ACC112 (cell line): ENCODE data around the gene ADAMTSL1.

Experiments
- H2AFZ ChIP-seq: fragments of 200-600 bp; sonication (generic); one replicate; pipeline ENCODE4 v1.6.0; 2017; ENCODE audit warnings: antibody characterized with exemption, low read length; ENCODE audit not compliant: unreplicated experiment
- H3K27ac ChIP-seq: fragments of 200-600 bp; sonication (generic); 2 replicates; pipeline ENCODE4 v1.5.1; 2014; ENCODE audit warnings: low read depth, mild to moderate bottlenecking, antibody characterized with exemption, low read length, moderate library complexity
- H3K27me3 ChIP-seq: fragments of 200-600 bp; sonication (generic); 2 replicates; pipeline ENCODE4 v1.6.1; 2014; ENCODE audit warnings: mild to moderate bottlenecking, antibody characterized with exemption, low read length, moderate library complexity, mixed read lengths; ENCODE audit not compliant: insufficient read depth
- H3K36me3 ChIP-seq: fragments of 200-600 bp; sonication (generic); 2 replicates; pipeline ENCODE4 v1.6.1; 2016; ENCODE audit warnings: mild to moderate bottlenecking, antibody characterized with exemption, low read length, moderate library complexity, mixed read lengths; ENCODE audit not compliant: insufficient read depth
- H3K4me1 ChIP-seq: fragments of 200-600 bp; sonication (generic); one replicate; pipeline ENCODE4 v1.6.1; 2016; ENCODE audit warnings: low read length, mixed read lengths; ENCODE audit not compliant: insufficient read depth, unreplicated experiment, control insufficient read depth
- H3K4me3 ChIP-seq: fragments of 200-600 bp; sonication (generic); 2 replicates; pipeline ENCODE4 v1.5.1; 2014; ENCODE audit warnings: mild to moderate bottlenecking, low read depth, low read length
- H3K79me2 ChIP-seq: fragments of 200-600 bp; sonication (generic); one replicate; pipeline ENCODE4 v1.6.0; 2016; ENCODE audit warnings: low read length; ENCODE audit not compliant: control insufficient read depth, unreplicated experiment, insufficient read depth

The ADAMTSL1 gene

GRCh38 chr9:18605766-18606180 lies 131.8 kb downstream of the ADAMTSL1 start:
- H3K4me1 ChIP-seq = peaks cover 28% of the 10 kb centered on the region
- H3K27ac ChIP-seq = peak overlapping the region; percentile 16; the same call in 1 of the 2 replicates
- H3K36me3 ChIP-seq = peaks cover 16% of the 10 kb centered on the region
- no peaks in the 10 kb centered on the region for H3K27me3 ChIP-seq
- H2AFZ ChIP-seq = peak overlapping the region; percentile 56
- H3K79me2 ChIP-seq = peaks cover 5% of the 10 kb centered on the region
- peak overlapping the region; percentile 26; the same call in 1 of the 2 replicates for H3K4me3 ChIP-seq

GRCh38 chr9:18606281-18606680 lies 132.3 kb downstream of the ADAMTSL1 start:
- peaks cover 5% of the 10 kb centered on the region for H3K79me2 ChIP-seq
- H3K4me1 ChIP-seq = peaks cover 23% of the 10 kb centered on the region
- H3K4me3 ChIP-seq = peak overlapping the region; percentile 26; the same call in 1 of the 2 replicates
- H3K36me3 ChIP-seq = peaks cover 16% of the 10 kb centered on the region
- H3K27ac ChIP-seq = peak overlapping the region; percentile 16; the same call in 1 of the 2 replicates
- H2AFZ ChIP-seq = peak overlapping the region; percentile 56
- H3K27me3 ChIP-seq = no peaks in the 10 kb centered on the region

GRCh38 chr9:18606846-18607245 lies 132.9 kb downstream of the ADAMTSL1 start:
- no peak overlapping the region for H2AFZ ChIP-seq
- no peak overlapping the region for H3K27ac ChIP-seq
- H3K4me3 ChIP-seq = peak overlapping the region; percentile 24; the same call in 1 of the 2 replicates
- peaks cover 21% of the 10 kb centered on the region for H3K4me1 ChIP-seq
- no peaks in the 10 kb centered on the region for H3K27me3 ChIP-seq
- peaks cover 21% of the 10 kb centered on the region for H3K36me3 ChIP-seq
- H3K79me2 ChIP-seq = peaks cover 5% of the 10 kb centered on the region

GRCh38 chr9:18608371-18608770 lies 134.4 kb downstream of the ADAMTSL1 start:
- Histone ChIP-seq H3K27me3 (no peaks in the 10 kb centered on the region), H3K36me3 (peaks cover 14% of the 10 kb centered on the region), H2AFZ (no peak overlapping the region), H3K4me3 (no peak overlapping the region), H3K79me2 (peaks cover 5% of the 10 kb centered on the region), H3K27ac (no peak overlapping the region), H3K4me1 (peaks cover 21% of the 10 kb centered on the region)

- peaks cover 9% of the 10 kb centered on the region; the same call in 1 of the 2 replicates for H3K36me3 ChIP-seq
- peaks cover 5% of the 10 kb centered on the region for H3K79me2 ChIP-seq
- no peaks in the 10 kb centered on the region for H3K27me3 ChIP-seq
- no peak overlapping the region for H2AFZ ChIP-seq
- peaks cover 10% of the 10 kb centered on the region for H3K4me1 ChIP-seq
- H3K27ac ChIP-seq = no peak overlapping the region
- H3K4me3 ChIP-seq = no peak overlapping the region
Observed at GRCh38 chr9:18610956-18611355, 137.0 kb downstream of the ADAMTSL1 start.

GRCh38 chr9:18611971-18612370 lies 138.0 kb downstream of the ADAMTSL1 start:
- H2AFZ ChIP-seq = no peak overlapping the region

GRCh38 chr9:18614116-18614515 lies 140.2 kb downstream of the ADAMTSL1 start:
- Histone ChIP-seq H2AFZ (no peak overlapping the region), H3K27ac (no peak overlapping the region), H3K79me2 (no peaks in the 10 kb centered on the region), H3K4me1 (no peaks in the 10 kb centered on the region), H3K36me3 (peaks cover 9% of the 10 kb centered on the region; the same call in 1 of the 2 replicates), H3K27me3 (no peaks in the 10 kb centered on the region), H3K4me3 (no peak overlapping the region)

More at GRCh38 chr9:18611971-18612370, 138.0 kb downstream of the ADAMTSL1 start:
- peaks cover under 1% of the 10 kb centered on the region for H3K79me2 ChIP-seq
- peaks cover 9% of the 10 kb centered on the region; the same call in 1 of the 2 replicates for H3K36me3 ChIP-seq
- no peak overlapping the region for H3K4me3 ChIP-seq
- no peaks in the 10 kb centered on the region for H3K4me1 ChIP-seq
- H3K27me3 ChIP-seq = no peaks in the 10 kb centered on the region
- no peak overlapping the region for H3K27ac ChIP-seq

GRCh38 chr9:18614651-18615050 lies 140.7 kb downstream of the ADAMTSL1 start:
- no peak overlapping the region for H2AFZ ChIP-seq
- H3K4me3 ChIP-seq = no peak overlapping the region
- no peaks in the 10 kb centered on the region for H3K4me1 ChIP-seq
- no peaks in the 10 kb centered on the region for H3K79me2 ChIP-seq
- no peak overlapping the region for H3K27ac ChIP-seq
- peaks cover 9% of the 10 kb centered on the region; the same call in 1 of the 2 replicates for H3K36me3 ChIP-seq
- no peaks in the 10 kb centered on the region for H3K27me3 ChIP-seq

GRCh38 chr9:18616976-18617375 lies 143.0 kb downstream of the ADAMTSL1 start:
- Histone ChIP-seq H2AFZ (no peak overlapping the region), H3K27ac (no peak overlapping the region), H3K27me3 (no peaks in the 10 kb centered on the region), H3K4me1 (no peaks in the 10 kb centered on the region), H3K4me3 (no peak overlapping the region), H3K36me3 (peaks cover 3% of the 10 kb centered on the region; the same call in 1 of the 2 replicates), H3K79me2 (no peaks in the 10 kb centered on the region)

GRCh38 chr9:18617759-18618158 lies 143.8 kb downstream of the ADAMTSL1 start:
- H3K27me3 ChIP-seq = no peaks in the 10 kb centered on the region
- no peaks in the 10 kb centered on the region for H3K79me2 ChIP-seq
- no peak overlapping the region for H2AFZ ChIP-seq
- no peaks in the 10 kb centered on the region for H3K4me1 ChIP-seq
- H3K27ac ChIP-seq = no peak overlapping the region
- no peaks in the 10 kb centered on the region; the same call in 1 of the 2 replicates for H3K36me3 ChIP-seq
- no peak overlapping the region for H3K4me3 ChIP-seq

- Histone ChIP-seq H3K79me2 (no peaks in the 10 kb centered on the region), H3K27ac (no peak overlapping the region)
Observed at GRCh38 chr9:18618862-18619261, 144.9 kb downstream of the ADAMTSL1 start.

More at GRCh38 chr9:18618862-18619261, 144.9 kb downstream of the ADAMTSL1 start:
- Histone ChIP-seq H3K4me1 (no peaks in the 10 kb centered on the region), H3K27me3 (no peaks in the 10 kb centered on the region), H3K36me3 (no peaks in the 10 kb centered on the region; the same call in 1 of the 2 replicates), H3K4me3 (no peak overlapping the region), H2AFZ (no peak overlapping the region)
